ENCODE data around the gene MAEA. TPM values are rescaled to one million over a fixed set of nuclear protein-coding genes. Genes with fewer than 3 reads are reported as not detected.
A peak's percentile ranks its signal among the peaks of the same experiment; 100 is the strongest.

Gene MAEA
- total RNA-seq, 2 donors from 2014 or later: 41.9 to 59.3 TPM

DNA sequence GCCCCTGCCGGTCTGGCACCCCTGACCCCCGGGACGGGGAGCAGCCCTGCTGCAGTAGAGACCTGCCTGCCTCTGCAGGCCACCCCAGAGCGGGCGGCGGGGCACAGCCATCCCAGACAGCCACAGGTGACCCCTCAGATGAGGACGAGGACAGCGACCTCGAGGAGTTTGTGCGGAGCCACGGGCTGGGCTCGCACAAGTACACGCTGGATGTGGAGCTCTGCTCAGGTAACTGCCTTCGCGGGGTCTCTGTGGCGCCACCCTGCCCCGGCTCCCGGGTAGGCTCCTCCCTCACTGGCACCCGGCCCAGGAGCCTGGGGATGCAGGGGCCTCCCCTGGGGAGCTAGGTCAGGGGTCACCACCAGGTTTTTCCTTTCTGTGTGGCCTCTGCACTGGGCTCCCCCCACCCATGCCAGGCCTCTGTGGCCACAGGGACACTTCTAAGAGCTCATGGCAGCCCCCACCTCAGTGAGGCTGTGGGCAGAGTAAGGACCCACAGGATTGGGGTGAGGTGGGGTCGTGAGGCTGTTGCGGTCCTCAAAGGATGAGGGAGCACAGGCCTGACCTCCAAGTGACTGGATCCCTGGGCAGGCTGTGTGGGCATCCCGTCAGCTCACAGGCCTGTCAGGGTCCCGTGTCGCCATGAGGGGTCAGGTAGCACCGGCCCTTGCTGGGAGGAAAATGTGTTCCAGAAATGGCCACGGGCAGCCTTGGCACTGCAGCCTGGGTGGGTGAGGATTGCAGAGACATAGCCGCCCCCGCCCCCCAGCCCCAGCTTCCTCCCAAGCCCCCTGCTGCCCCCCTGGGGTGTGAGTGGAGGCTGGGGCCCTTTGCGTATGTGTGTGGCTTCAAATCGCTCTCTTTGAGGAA lies 63.7 kb downstream of the MAEA start:
- intact Hi-C loops (cut with DNase I): loop anchor here (5.0 to 10.0 kb wide), 3 partner anchors 161 to 371 kb away; partner anchors contain the start of genes TACC3 (in 1 of the 2) and TMEM129 (in 1 of the 2)
- DNase-seq (no peak), ATAC-seq (no peak)

- no peak for ATAC-seq
- intact Hi-C loops (cut with DNase I): loop anchor here (5.0 to 10.0 kb wide), 3 partner anchors 160 to 370 kb away; partner anchors contain the start of genes TACC3 (in 1 of the 2) and TMEM129 (in 1 of the 2)
- no peak for DNase-seq
Measured at GRCh38 chr4:1354136-1354982, 64.7 kb downstream of the MAEA start.

- no peak for ATAC-seq
- intact Hi-C loops (cut with DNase I): loop anchor here (5.0 to 10.0 kb wide), 4 partner anchors 160 to 372 kb away; partner anchors contain the start of genes TACC3 (in 1 of the 2) and TMEM129 (in 1 of the 2)
- DNase-seq: no peak
Measured at GRCh38 chr4:1354983-1355275, 65.2 kb downstream of the MAEA start.

DNA sequence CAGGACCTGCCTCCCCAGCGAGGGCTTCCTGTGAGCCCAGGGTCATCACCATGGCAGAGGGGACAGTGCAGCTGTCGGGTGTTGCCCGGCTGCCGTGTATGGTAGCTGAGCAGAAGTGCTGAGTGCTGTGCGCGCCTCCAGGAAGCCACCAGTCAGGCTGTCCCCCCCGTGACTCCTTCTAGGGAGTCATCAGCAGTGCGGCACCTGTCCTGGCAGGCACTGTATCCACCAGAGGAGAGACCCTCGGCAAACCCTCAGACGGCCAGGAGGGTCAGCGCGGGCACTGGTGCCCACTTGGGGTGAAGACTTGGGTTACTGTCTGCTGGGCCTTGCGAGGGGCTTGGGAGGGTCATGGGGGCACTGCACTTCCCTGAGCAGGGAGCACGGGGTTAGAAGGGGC lies 65.7 kb downstream of the MAEA start:
- ATAC-seq: no peak
- DNase-seq: no peak
- intact Hi-C loops (cut with DNase I): loop anchor here (5.0 to 10.0 kb wide), 3 partner anchors 159 to 372 kb away; partner anchors contain the start of genes TACC3 (in 1 of the 2) and TMEM129 (in 1 of the 2)

DNA sequence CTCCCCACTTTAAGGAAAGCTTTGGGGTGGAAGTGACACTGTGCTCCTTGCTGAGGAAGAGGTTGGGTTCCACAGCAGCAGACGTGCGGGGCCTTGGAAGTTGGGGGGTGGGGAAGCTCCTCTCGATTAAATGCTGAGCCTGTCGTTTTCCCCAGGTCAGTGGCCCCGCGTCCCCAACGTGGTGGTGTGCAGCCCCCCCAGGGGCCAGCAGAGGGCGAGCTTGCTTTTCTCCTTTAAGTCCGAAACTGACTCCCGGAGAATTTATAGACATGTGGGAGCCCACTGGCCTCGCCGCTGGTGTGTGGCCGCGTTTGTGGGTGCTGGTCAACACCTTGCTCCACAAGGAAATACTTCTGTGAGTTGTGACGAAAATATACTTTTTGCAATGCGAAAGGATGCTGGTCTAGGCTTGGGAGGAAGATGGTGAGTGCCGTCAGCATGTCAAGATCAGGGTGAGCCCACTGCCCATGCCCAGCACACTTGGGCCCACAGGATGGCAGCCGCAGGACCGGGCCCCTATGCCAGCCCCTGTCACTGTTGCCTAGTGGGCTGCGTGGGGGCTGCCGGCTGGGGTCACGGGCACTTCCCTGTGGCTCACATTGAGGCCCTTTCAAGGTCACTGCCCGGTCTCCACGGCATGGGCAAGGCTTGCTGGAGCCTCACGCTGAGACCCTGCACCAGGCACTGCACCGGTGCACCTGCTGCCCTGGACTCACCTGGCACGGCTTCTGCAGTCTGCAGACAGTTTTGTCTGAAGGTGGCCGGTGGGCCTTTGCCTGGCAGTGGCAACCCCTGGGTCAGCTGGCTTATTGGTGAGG lies 66.7 kb downstream of the MAEA start:
- peak in 1 of 2 donors; percentile 21 for ATAC-seq
- peak; percentile 72 for DNase-seq
- intact Hi-C loops (cut with DNase I): loop anchor here (1.0 to 10.0 kb wide), 5 partner anchors 158 to 371 kb away; partner anchors contain the start of genes TACC3 (in 1 of the 2) and TMEM129 (in 1 of the 2)

DNA sequence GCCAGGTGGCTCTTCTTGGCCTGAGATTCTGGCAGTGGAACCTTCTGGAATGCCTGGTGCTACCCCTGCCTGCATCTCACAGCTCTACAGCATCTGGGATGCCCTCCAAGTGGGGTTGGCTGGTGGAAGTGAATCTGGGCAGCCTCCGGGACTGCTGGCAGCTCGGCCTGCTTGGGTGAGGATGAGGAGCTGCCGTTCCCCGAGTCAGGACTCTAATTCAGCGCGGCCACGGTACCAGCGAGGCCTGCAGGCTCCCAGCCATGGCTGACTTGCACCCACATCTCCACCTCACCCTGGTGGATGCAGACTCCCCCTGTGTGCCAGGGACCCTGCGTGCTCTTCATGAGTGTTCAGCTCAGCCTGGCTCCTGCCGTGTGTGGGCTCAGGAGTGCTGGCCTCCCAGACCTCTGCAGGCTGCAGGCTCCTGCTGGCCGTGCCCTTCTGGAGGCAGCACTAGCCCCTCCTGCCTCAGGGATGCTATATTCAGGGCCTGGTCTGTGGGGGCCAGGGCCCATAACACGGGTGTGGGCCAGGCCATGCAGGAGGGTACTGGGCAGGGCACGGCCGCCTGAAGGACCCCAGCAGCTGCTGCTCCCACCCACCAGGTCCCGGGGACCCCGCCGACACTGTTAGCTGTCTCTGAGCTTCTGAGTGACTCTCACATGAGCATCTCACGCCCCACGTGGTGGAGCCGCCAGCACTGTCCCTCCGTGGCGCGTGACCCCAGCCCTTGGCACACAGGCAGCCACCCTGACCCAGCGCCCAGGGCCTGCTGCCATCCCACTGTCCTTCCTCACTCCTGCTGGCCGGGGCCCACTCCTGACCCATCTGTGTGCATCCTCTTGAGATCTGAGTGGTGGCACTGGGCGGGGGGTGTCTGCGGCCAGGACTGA lies 67.9 kb downstream of the MAEA start:
- intact Hi-C loops (cut with DNase I): loop anchor here (2.0 to 10.0 kb wide), 4 partner anchors 157 to 370 kb away; partner anchors contain the start of genes TACC3 (in 1 of the 2) and TMEM129 (in 1 of the 2)
- no peak for ATAC-seq
- DNase-seq: no peak

- no peak for ATAC-seq
- DNase-seq: no peak
- intact Hi-C loops (cut with DNase I): loop anchor here (5.0 to 10.0 kb wide), 3 partner anchors 156 to 369 kb away; partner anchors contain the start of genes TACC3 (in 1 of the 2) and TMEM129 (in 1 of the 2)
Measured at GRCh38 chr4:1358421-1359143, 68.9 kb downstream of the MAEA start.

- intact Hi-C loops (cut with DNase I): loop anchor here (5.0 to 10.0 kb wide), 3 partner anchors 156 to 368 kb away; partner anchors contain the start of genes TACC3 (in 1 of the 2) and TMEM129 (in 1 of the 2)
- no peak for ATAC-seq
- no peak for DNase-seq
Measured at GRCh38 chr4:1359144-1359501, 69.4 kb downstream of the MAEA start.

DNA sequence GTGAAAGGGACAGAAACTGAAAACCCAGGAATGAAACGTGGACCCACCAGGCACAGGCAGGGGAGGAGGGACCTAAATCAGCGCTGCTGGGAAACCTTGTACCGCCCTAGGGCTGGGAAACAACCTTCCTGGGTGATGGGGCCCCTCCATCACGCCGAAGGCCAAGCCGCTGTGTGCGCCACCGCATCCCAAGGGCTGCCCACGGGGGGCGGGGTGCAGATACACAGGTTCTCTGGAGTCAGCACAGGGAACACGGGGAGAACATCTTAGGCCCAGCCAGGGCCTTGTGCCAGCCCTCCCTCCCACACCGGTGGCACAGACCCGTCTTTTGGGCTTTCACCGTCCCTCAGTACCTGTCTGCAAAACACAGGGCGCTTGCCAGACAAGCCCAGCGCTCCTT lies 70.3 kb downstream of the MAEA start:
- no peak for DNase-seq
- intact Hi-C loops (cut with DNase I): loop anchor here (5.0 to 10.0 kb wide), 3 partner anchors 155 to 367 kb away; partner anchors contain the start of genes TACC3 (in 1 of the 2) and TMEM129 (in 1 of the 2)
- no peak for ATAC-seq

GRCh38 chr4:1360423-1361283 lies 71.0 kb downstream of the MAEA start:
- intact Hi-C loops (cut with DNase I): no loop called here

DNA sequence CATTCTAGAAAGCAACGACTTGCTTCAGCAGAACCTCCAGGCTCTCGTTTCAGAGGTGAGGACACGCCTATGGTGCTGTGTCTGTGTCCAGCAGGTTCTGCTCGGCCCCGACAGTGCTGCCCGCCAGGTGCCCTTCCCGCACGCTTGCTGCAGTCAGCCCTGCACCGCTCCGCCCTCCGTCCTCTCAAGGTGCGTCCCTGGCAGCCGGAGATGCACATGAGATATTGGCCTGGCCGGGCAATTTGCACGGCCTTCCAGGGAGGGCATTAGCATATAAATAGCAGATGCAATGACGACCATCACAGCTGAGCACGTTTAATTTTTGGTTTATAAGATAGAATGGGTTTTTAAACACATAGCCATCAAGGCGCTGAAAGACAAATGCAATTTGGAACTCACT lies 71.7 kb downstream of the MAEA start:
- no peak for ATAC-seq
- intact Hi-C loops (cut with DNase I): no loop called here

More at GRCh38 chr4:1360423-1361283, 71.0 kb downstream of the MAEA start:
- no peak for ATAC-seq
- DNase-seq: no peak

GRCh38 chr4:1362046-1362445 lies 72.4 kb downstream of the MAEA start:
- ATAC-seq (no peak), DNase-seq (no peak)
- intact Hi-C loops (cut with DNase I): no loop called here

More for the DNA sequence above, 71.7 kb downstream of the MAEA start:
- DNase-seq: no peak

- ATAC-seq: no peak
- DNase-seq: no peak
- intact Hi-C loops (cut with DNase I): no loop called here
Measured at GRCh38 chr4:1362521-1362920, 72.8 kb downstream of the MAEA start.

DNA sequence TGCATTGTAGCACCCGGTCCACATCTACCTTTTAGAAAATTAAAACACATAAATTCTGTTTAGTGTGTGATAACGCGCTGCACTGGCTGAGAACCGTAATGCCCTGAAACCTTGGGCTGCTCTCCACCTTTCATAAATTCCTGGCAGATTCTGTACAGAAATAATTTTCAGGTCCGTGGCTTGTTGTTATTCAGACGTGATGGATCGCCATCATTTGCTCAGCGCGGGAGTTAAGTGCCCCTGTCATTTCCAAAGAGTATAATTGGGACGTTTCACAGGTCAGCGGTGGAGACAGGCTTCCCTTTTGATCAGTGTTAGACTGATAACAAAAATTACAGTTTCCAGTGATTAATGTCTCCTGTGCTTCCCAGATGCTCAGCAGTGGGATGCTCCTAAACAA lies 73.8 kb downstream of the MAEA start:
- ATAC-seq (no peak), DNase-seq (no peak)
- intact Hi-C loops (cut with DNase I): no loop called here

DNA sequence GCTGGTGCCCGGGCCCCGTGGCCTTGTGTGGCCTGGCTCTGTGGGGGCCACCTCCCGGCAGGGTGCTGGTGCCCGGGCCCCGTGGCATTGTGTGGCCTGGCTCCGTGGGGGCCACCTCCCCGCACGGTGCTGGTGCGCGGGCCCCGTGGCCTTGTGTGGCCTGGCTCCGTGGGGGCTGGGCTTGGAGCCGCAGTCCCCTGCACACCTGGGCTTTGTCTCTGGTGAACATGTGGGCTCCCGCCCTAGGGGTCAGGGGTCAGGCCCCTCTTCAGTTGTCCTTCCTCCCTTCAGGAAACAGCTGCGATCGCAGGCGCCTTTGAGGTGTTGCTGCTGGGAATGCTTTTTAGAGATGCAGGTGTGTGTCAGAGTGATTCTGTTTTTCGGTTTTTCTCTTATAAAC lies 74.5 kb downstream of the MAEA start:
- intact Hi-C loops (cut with DNase I): no loop called here
- ATAC-seq: no peak
- no peak for DNase-seq

GRCh38 chr4:1364748-1365147 lies 75.1 kb downstream of the MAEA start:
- no peak for ATAC-seq
- intact Hi-C loops (cut with DNase I): no loop called here
- DNase-seq: no peak

Measured in left cardiac atrium (tissue), 4 donors.